ENCODE data around the gene FHOD1. TPM values are rescaled to one million over a fixed set of nuclear protein-coding genes. Genes with fewer than 3 reads are reported as not detected.

Gene FHOD1
- total RNA-seq, 6 experiments from 2014 or later = 46.3 to 55.9 (median 51.1) TPM

- Mint-ChIP-seq H3K4me3 (no peak overlapping the region), H3K4me1 (ENCODE audit: low read depth) (no peaks in the 10 kb centered on the region; the same call in 1 of the 2 replicates), H3K27me3 (ENCODE audit: insufficient read depth) (no peaks in the 10 kb centered on the region; the same call in 1 of the 2 replicates), H3K9me3 (no peaks in the 10 kb centered on the region), H3K27ac (no peak overlapping the region), H3K36me3 (ENCODE audit: low read depth) (peaks cover 4% of the 10 kb centered on the region; the same call in 1 of the 2 replicates)
- no peak for DNase-seq
- TF ChIP-seq, protein P1, sequence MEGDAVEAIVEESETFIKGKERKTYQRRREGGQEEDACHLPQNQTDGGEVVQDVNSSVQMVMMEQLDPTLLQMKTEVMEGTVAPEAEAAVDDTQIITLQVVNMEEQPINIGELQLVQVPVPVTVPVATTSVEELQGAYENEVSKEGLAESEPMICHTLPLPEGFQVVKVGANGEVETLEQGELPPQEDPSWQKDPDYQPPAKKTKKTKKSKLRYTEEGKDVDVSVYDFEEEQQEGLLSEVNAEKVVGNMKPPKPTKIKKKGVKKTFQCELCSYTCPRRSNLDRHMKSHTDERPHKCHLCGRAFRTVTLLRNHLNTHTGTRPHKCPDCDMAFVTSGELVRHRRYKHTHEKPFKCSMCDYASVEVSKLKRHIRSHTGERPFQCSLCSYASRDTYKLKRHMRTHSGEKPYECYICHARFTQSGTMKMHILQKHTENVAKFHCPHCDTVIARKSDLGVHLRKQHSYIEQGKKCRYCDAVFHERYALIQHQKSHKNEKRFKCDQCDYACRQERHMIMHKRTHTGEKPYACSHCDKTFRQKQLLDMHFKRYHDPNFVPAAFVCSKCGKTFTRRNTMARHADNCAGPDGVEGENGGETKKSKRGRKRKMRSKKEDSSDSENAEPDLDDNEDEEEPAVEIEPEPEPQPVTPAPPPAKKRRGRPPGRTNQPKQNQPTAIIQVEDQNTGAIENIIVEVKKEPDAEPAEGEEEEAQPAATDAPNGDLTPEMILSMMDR (IDR thresholded peaks at IDR 0.05) = peak; percentile 51
These were observed 67.7 kb downstream of the FHOD1 start for GRCh38 chr16:67179421-67180080.

Small RNA genes within 50 kb of the gene (microRNA-seq; reads per million reads assigned to microRNA genes)
- 843 reads per million, percentile 74 among the genes with 10 or more reads in this experiment for gene MIR328

Other genes starting within 250 kb of the FHOD1 start
- gene CBFB, start 218.3 kb downstream of the FHOD1 start, total RNA-seq (2021; fragmentation: NEBNext Ultra II Directional; extraction: Animal tissue kit (Norgen Biotek cat#: 25700)) = 10 to 100 TPM; 55.2 to 84.4 (median 69.5) TPM
- 10 to 100 TPM in 5 of 6 experiments, 1 to 10 TPM in 1; 10.0 to 13.8 (median 11.8) TPM for gene PHAF1, start 137.5 kb downstream of the FHOD1 start, total RNA-seq (2021; fragmentation: NEBNext Ultra II Directional; extraction: Animal tissue kit (Norgen Biotek cat#: 25700))
- gene B3GNT9, start 96.5 kb downstream of the FHOD1 start, total RNA-seq (2021; fragmentation: NEBNext Ultra II Directional; extraction: Animal tissue kit (Norgen Biotek cat#: 25700)) = 10 to 100 TPM; 45.7 to 55.1 (median 50.1) TPM
- 10 to 100 TPM; 12.8 to 16.8 (median 15.8) TPM for gene TRADD, start 87.6 kb downstream of the FHOD1 start, total RNA-seq (2021; fragmentation: NEBNext Ultra II Directional; extraction: Animal tissue kit (Norgen Biotek cat#: 25700))
- 10 to 100 TPM in 1 of 6 experiments, 1 to 10 TPM in 5; 7.2 to 10.8 (median 7.8) TPM for gene FBXL8, start 87.5 kb downstream of the FHOD1 start, total RNA-seq (2021; fragmentation: NEBNext Ultra II Directional; extraction: Animal tissue kit (Norgen Biotek cat#: 25700))
- gene HSF4, start 82.7 kb downstream of the FHOD1 start, total RNA-seq (2021; fragmentation: NEBNext Ultra II Directional; extraction: Animal tissue kit (Norgen Biotek cat#: 25700)) = 1 to 10 TPM; 3.3 to 5.5 (median 4.6) TPM
- gene NOL3, start 76.9 kb downstream of the FHOD1 start, total RNA-seq (2021; fragmentation: NEBNext Ultra II Directional; extraction: Animal tissue kit (Norgen Biotek cat#: 25700)) = 10 to 100 TPM; 16.1 to 20.1 (median 17.7) TPM
- 10 to 100 TPM in 5 of 6 experiments, 1 to 10 TPM in 1; 9.6 to 13.8 (median 11.6) TPM for gene MATCAP1, start 63.5 kb downstream of the FHOD1 start, total RNA-seq (2021; fragmentation: NEBNext Ultra II Directional; extraction: Animal tissue kit (Norgen Biotek cat#: 25700))
- under 1 TPM in 1 of 6 experiments, not detected in 5; 0.18 TPM for gene EXOC3L1, start 57.3 kb downstream of the FHOD1 start, total RNA-seq (2021; fragmentation: NEBNext Ultra II Directional; extraction: Animal tissue kit (Norgen Biotek cat#: 25700))
- gene E2F4, start 55.3 kb downstream of the FHOD1 start, total RNA-seq (2021; fragmentation: NEBNext Ultra II Directional; extraction: Animal tissue kit (Norgen Biotek cat#: 25700)) = 10 to 100 TPM; 52.9 to 64.7 (median 61.0) TPM
- gene ELMO3, start 48.4 kb downstream of the FHOD1 start, total RNA-seq (2021; fragmentation: NEBNext Ultra II Directional; extraction: Animal tissue kit (Norgen Biotek cat#: 25700)) = 1 to 10 TPM in 3 of 6 experiments, under 1 TPM in 3; 0.79 to 1.3 (median 1.1) TPM
- 10 to 100 TPM; 50.9 to 67.8 (median 58.4) TPM for gene TMEM208, start 20.4 kb downstream of the FHOD1 start, total RNA-seq (2021; fragmentation: NEBNext Ultra II Directional; extraction: Animal tissue kit (Norgen Biotek cat#: 25700))
- 1 to 10 TPM; 3.3 to 4.2 (median 3.7) TPM for gene SLC9A5, start 1.5 kb upstream of the FHOD1 start, total RNA-seq (2021; fragmentation: NEBNext Ultra II Directional; extraction: Animal tissue kit (Norgen Biotek cat#: 25700))
- gene PLEKHG4, start 32.1 kb upstream of the FHOD1 start, total RNA-seq (2021; fragmentation: NEBNext Ultra II Directional; extraction: Animal tissue kit (Norgen Biotek cat#: 25700)) = 10 to 100 TPM in 5 of 6 experiments, 1 to 10 TPM in 1; 8.6 to 14.1 (median 13.0) TPM
- not detected for gene KCTD19, start 79.3 kb upstream of the FHOD1 start, total RNA-seq (2021; fragmentation: NEBNext Ultra II Directional; extraction: Animal tissue kit (Norgen Biotek cat#: 25700))
- not detected for gene LRRC36, start 79.3 kb upstream of the FHOD1 start, total RNA-seq (2021; fragmentation: NEBNext Ultra II Directional; extraction: Animal tissue kit (Norgen Biotek cat#: 25700))
- under 1 TPM in 2 of 6 experiments, not detected in 4; 0.21 to 0.28 TPM for gene TPPP3, start 146.0 kb upstream of the FHOD1 start, total RNA-seq (2021; fragmentation: NEBNext Ultra II Directional; extraction: Animal tissue kit (Norgen Biotek cat#: 25700))
- gene ZDHHC1, start 169.0 kb upstream of the FHOD1 start, total RNA-seq (2021; fragmentation: NEBNext Ultra II Directional; extraction: Animal tissue kit (Norgen Biotek cat#: 25700)) = 1 to 10 TPM; 2.1 to 5.4 (median 2.8) TPM
- gene HSD11B2, start 183.6 kb upstream of the FHOD1 start, total RNA-seq (2021; fragmentation: NEBNext Ultra II Directional; extraction: Animal tissue kit (Norgen Biotek cat#: 25700)) = not detected
- 100 to 1,000 TPM; 102 to 130 (median 118) TPM for gene ATP6V0D1, start 233.7 kb upstream of the FHOD1 start, total RNA-seq (2021; fragmentation: NEBNext Ultra II Directional; extraction: Animal tissue kit (Norgen Biotek cat#: 25700))
- gene AGRP, start 236.1 kb upstream of the FHOD1 start, total RNA-seq (2021; fragmentation: NEBNext Ultra II Directional; extraction: Animal tissue kit (Norgen Biotek cat#: 25700)) = not detected